GM12878 (cell line): ENCODE measurements around the gene EXO5. TPM values are rescaled to one million over a fixed set of nuclear protein-coding genes. Genes with fewer than 3 reads are reported as not detected.
A peak's percentile ranks its signal among the peaks of the same experiment; 100 is the strongest.

Source experiments
- FOS ChIP-seq: IDR thresholded peaks from 3 replicates; pipeline ENCODE4 v1.6.1; 2011; ENCODE audit warnings: borderline replicate concordance; ENCODE audit not compliant: insufficient read length; ENCODE audit errors: extremely low read depth
- JUNB ChIP-seq: IDR thresholded peaks from 2 replicates; pipeline ENCODE4 v1.6.1; 2016; ENCODE audit warnings: antibody characterized with exemption, mild to moderate bottlenecking
- KLF5 ChIP-seq: fragments of 450-650 bp; IDR thresholded peaks from 2 replicates; pipeline ENCODE4 v1.6.1; 2014; ENCODE audit warnings: mild to moderate bottlenecking; ENCODE audit not compliant: partially characterized antibody
- LARP7 ChIP-seq: fragments of 450-650 bp; IDR thresholded peaks from 2 replicates; pipeline ENCODE4 v1.6.1; 2017; ENCODE audit warnings: mild to moderate bottlenecking
- MEF2B ChIP-seq: fragments of 450-650 bp; IDR thresholded peaks from 2 replicates; pipeline ENCODE4 v1.6.1; 2018; ENCODE audit warnings: mild to moderate bottlenecking, moderate library complexity; ENCODE audit not compliant: partially characterized antibody, poor library complexity, severe bottlenecking
- MTA2 ChIP-seq: fragments of 450-650 bp; IDR thresholded peaks from 2 replicates; pipeline ENCODE4 v1.6.1; 2016; ENCODE audit warnings: low read depth, mild to moderate bottlenecking, moderate library complexity
- PBX3 ChIP-seq: IDR thresholded peaks from 2 replicates; pipeline ENCODE4 v1.6.1; 2011; ENCODE audit warnings: mild to moderate bottlenecking, low read depth, low read length, moderate library complexity; ENCODE audit not compliant: insufficient replicate concordance
- PKNOX1 ChIP-seq: fragments of 450-650 bp; IDR thresholded peaks from 2 replicates; pipeline ENCODE4 v1.6.1; 2016; ENCODE audit warnings: mild to moderate bottlenecking
- REST ChIP-seq: IDR thresholded peaks from 2 replicates; pipeline ENCODE4 v1.6.1; 2012; ENCODE audit warnings: mild to moderate bottlenecking, low read depth, low read length
- SP1 ChIP-seq: IDR thresholded peaks from one replicate; pipeline ENCODE4 v1.6.1; 2011; ENCODE audit warnings: low read depth, low read length
- SREBF1 ChIP-seq: IDR thresholded peaks from 2 replicates; pipeline ENCODE4 v1.6.1; 2012; ENCODE audit warnings: mild to moderate bottlenecking, low read length
- TCF12 ChIP-seq: IDR thresholded peaks from 2 replicates; pipeline ENCODE4 v1.6.1; 2011; ENCODE audit warnings: low read depth, mild to moderate bottlenecking, low read length
- TCF3 ChIP-seq: IDR thresholded peaks from 2 replicates; pipeline ENCODE4 v1.6.1; 2012; ENCODE audit warnings: low read depth, mild to moderate bottlenecking, low read length, borderline replicate concordance; ENCODE audit not compliant: insufficient read depth
- USF1 ChIP-seq: IDR thresholded peaks from 2 replicates; pipeline ENCODE4 v1.6.1; 2011; ENCODE audit warnings: borderline replicate concordance, low read depth, mild to moderate bottlenecking, moderate library complexity, mixed read lengths, low read length; ENCODE audit not compliant: insufficient read depth; ENCODE audit errors: extremely low read length
- ZNF24 ChIP-seq: fragments of 450-650 bp; IDR thresholded peaks from 2 replicates; pipeline ENCODE4 v1.6.1; 2017; ENCODE audit warnings: antibody characterized with exemption, mild to moderate bottlenecking
- ZNF592 ChIP-seq: fragments of 450-650 bp; IDR thresholded peaks from 2 replicates; pipeline ENCODE4 v1.6.1; 2017; ENCODE audit warnings: mild to moderate bottlenecking, moderate library complexity
- polyA plus RNA-seq, 11 experiments: library from polyadenylated mRNA; depleted of rRNA in 4 of 11; unstranded in 6 of 11; stranded (reverse) in 5 of 11; fragments of >200 nt; fragmentation: Nextera tagmentation in 4 of 11; fragmentation: Illumina TruSeq in 1 of 11; extraction: Ambion mirVana in 4 of 11; extraction: Trizol in 1 of 11; gene quantifications; 1 replicate in 1 of 11; 2 replicates in 10 of 11; pipeline versions ENCODE4 v1.2.1 to v1.2.3, GENCODE V29; 2011 to 2016; ENCODE audit warnings: inconsistent platforms in 2 of 11, missing spikeins in 2 of 11, low read depth in 1 of 11
- total RNA-seq, 4 experiments: library from RNA; depleted of rRNA in 3 of 4; stranded (reverse); fragments of >200 nt in 3 of 4; fragmentation: Illumina TruSeq in 1 of 4; extraction: Trizol in 1 of 4; gene quantifications; 2 replicates each; pipeline versions ENCODE4 v1.2.1 to v1.2.3, GENCODE V29; 2013 to 2021
- TF ChIP-seq, protein P1 (sequence below): fragments of 450-650 bp; IDR thresholded peaks from 2 replicates; pipeline ENCODE4 v1.6.1; 2014; ENCODE audit warnings: mild to moderate bottlenecking

Gene EXO5
- total and polyA plus RNA-seq, 10 of the 15 experiments (the other 5 are each of a cell fraction or from before 2014, with no cell fraction given), result 2.1 to 10.1 (median 8.5) TPM

DNA sequence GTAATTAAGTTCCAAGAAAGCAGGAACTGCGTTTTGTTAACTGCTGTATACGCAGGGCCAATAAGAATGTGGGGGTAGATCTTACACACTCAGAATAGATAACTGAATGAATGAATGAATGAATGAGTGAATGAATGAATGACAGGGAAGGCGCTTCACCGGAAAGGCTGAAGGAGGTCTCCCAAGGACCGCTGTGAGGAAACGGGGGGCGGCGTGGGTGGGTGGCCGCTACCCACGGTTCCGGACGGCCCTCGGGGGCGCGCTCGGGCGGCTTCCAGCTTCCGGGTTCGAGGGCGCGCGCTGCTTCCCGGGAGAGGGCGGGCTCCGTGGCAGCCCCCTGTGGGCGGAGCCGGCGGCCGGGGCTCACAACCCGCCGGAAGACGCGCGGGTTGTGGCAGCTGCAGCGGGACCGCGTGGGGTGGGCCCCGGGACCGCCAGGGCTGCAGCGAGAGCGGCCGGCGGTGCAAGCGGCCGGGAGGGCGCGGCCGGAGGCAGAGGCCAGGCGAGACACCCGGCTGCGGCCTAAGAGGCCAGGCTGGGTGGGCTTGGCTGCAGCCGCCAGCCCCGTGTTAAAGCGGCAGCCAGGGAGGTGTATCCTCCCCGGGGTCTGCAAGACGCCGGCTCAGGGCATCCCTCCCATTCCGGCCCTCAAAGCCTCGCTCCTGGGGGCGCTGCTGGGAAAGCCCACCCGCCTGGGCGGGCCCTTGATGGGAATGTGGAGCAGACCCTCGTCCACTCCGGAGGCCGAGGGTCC, 31.5 kb upstream of the EXO5 start, which contains the start of gene ZFP69 (continued):
- TF ChIP-seq, protein P1, sequence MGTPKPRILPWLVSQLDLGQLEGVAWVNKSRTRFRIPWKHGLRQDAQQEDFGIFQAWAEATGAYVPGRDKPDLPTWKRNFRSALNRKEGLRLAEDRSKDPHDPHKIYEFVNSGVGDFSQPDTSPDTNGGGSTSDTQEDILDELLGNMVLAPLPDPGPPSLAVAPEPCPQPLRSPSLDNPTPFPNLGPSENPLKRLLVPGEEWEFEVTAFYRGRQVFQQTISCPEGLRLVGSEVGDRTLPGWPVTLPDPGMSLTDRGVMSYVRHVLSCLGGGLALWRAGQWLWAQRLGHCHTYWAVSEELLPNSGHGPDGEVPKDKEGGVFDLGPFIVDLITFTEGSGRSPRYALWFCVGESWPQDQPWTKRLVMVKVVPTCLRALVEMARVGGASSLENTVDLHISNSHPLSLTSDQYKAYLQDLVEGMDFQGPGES, result no peak
- no peak for TF ChIP-seq USF1
- no peak for TF ChIP-seq SREBF1
- TF ChIP-seq TCF3, result peak; percentile 58; the same call in 1 of the 2 replicates
- TF ChIP-seq TCF12, result peak; percentile 13; the same call in 1 of the 2 replicates
- no peak for TF ChIP-seq SP1
- TF ChIP-seq FOS, result no peak
- TF ChIP-seq PKNOX1, result peak; percentile 59; the same call in 1 of the 2 replicates
- TF ChIP-seq MTA2, result no peak
- peak; percentile 86 for TF ChIP-seq LARP7
- no peak for TF ChIP-seq KLF5
- no peak for TF ChIP-seq JUNB
- TF ChIP-seq ZNF24, result peak; percentile 100
- no peak for TF ChIP-seq PBX3
- no peak for TF ChIP-seq MEF2B
- TF ChIP-seq REST, result no peak
- no peak for TF ChIP-seq ZNF592
